ENCODE measurements around the gene ZBTB16. TPM values are rescaled to one million over a fixed set of nuclear protein-coding genes. Genes with fewer than 3 reads are reported as not detected.

ZBTB16 gene
- total and polyA plus RNA-seq, 2 of the 4 experiments (the other 2 are of a cell fraction): not detected

- Histone ChIP-seq H3K4me1 (ENCODE audit: control insufficient read depth, insufficient read depth, low read length) (no peaks in the 10 kb centered on the region), H4K20me1 (ENCODE audit: insufficient read depth, low read length) (no peaks in the 10 kb centered on the region), H2BK15ac (ENCODE audit: low read depth, low read length) (no peak overlapping the region), H3K9me1 (ENCODE audit: insufficient read depth, low read length) (no peaks in the 10 kb centered on the region), H4K8ac (ENCODE audit: low read depth in 2 of 2, low read length in 2 of 2) (no peak overlapping the region), H3K14ac (replicated peaks; ENCODE audit: low read depth, low read length) (no peak overlapping the region), H3K27me3 (ENCODE audit: control insufficient read depth, insufficient read depth, low read length) (peaks cover 27% of the 10 kb centered on the region), H3K18ac (ENCODE audit: low read depth, low read length) (no peak overlapping the region), H3K9ac (ENCODE audit: low read depth, low read length) (no peak overlapping the region), H2AK9ac (replicated peaks; ENCODE audit: low read depth, low read length, poor library complexity) (no peak overlapping the region), H3K23ac (ENCODE audit: low read depth, low read length) (no peak overlapping the region), H3K56ac (ENCODE audit: extremely low read depth, insufficient read depth, low read length) (no peak overlapping the region), H3K79me1 (ENCODE audit: low read depth in 1 of 2, low read length in 2 of 2) (no peaks in the 10 kb centered on the region), H3K4me2 (ENCODE audit: low read depth, low read length) (no peak overlapping the region), H2AK5ac (ENCODE audit: low read depth, low read length) (no peak overlapping the region), H2AFZ (replicated peaks; ENCODE audit: low read length, poor library complexity) (no peak overlapping the region), H3K9me3 (ENCODE audit: control insufficient read depth, insufficient read depth, low read length) (no peaks in the 10 kb centered on the region), H3K4me3 (ENCODE audit: insufficient read depth, low read depth, low read length) (no peak overlapping the region), H3K27ac (ENCODE audit: insufficient read depth, low read length) (no peak overlapping the region), H2BK5ac (ENCODE audit: low read depth, low read length, poor library complexity, severe bottlenecking) (no peak overlapping the region), H3K4ac (ENCODE audit: low read depth, low read length) (no peak overlapping the region), H4K5ac (ENCODE audit: low read depth, low read length) (no peak overlapping the region), H4K91ac (ENCODE audit: insufficient read depth, low read depth, low read length) (no peak overlapping the region), H2BK120ac (ENCODE audit: low read depth, low read length) (no peak overlapping the region), H2BK20ac (ENCODE audit: low read depth, low read length) (no peak overlapping the region), H3K36me3 (ENCODE audit: control insufficient read depth, insufficient read depth, low read length) (no peaks in the 10 kb centered on the region)
- no peak for TF ChIP-seq MAFK (IDR thresholded peaks at IDR 0.05; ENCODE audit: low read depth, low read length)
- TF ChIP-seq RAD21 (IDR thresholded peaks at IDR 0.05; ENCODE audit: low read length): no peak
- no peak for TF ChIP-seq CEBPB (IDR thresholded peaks at IDR 0.05; ENCODE audit: low read depth, low read length)
- no peak for TF ChIP-seq CHD1 (IDR thresholded peaks at IDR 0.05; ENCODE audit: low read depth, low read length)
- no peak for TF ChIP-seq USF2 (IDR thresholded peaks at IDR 0.05; ENCODE audit: low read depth, low read length)
- TF ChIP-seq CTCF (conservative IDR thresholded peaks at IDR 0.05; ENCODE audit: low read depth, low read length): no peak
- TF ChIP-seq MAZ (IDR thresholded peaks at IDR 0.05; ENCODE audit: borderline replicate concordance, low read depth, low read length): no peak
- TF ChIP-seq BHLHE40 (IDR thresholded peaks at IDR 0.05; ENCODE audit: low read depth, low read length): no peak
- no peak for TF ChIP-seq RFX5 (IDR thresholded peaks at IDR 0.05; ENCODE audit: low read depth, low read length)
- no peak for TF ChIP-seq ELK1 (IDR thresholded peaks at IDR 0.05; ENCODE audit: borderline replicate concordance, low read depth, low read length)
- TF ChIP-seq SMC3 (IDR thresholded peaks at IDR 0.05; ENCODE audit: low read depth, low read length): no peak
- TF ChIP-seq POLR2A (IDR thresholded peaks at IDR 0.05; ENCODE audit: low read depth, low read length): no peak
- intact Hi-C loops (cut with micrococcal nuclease) (no loop called here), in situ Hi-C loops (cut with MboI; ENCODE audit: low sequenced_read_pairs) (no loop called here), dilution Hi-C loops (cut with HindIII; ENCODE audit: low sequenced_read_pairs, unreplicated experiment) (no loop called here)
- CTCF ChIA-PET: no interaction called here
- POLR2A ChIA-PET (ENCODE audit: unreplicated experiment): no interaction called here
- DNase-seq: no peak
- no peak for ATAC-seq (ENCODE audit: low read depth)
- no TSS peak for BruUV-seq (replicated peaks)
- WGBS, 2 experiments (ENCODE audit: extremely low coverage in 2 of 2, insufficient read length in 1 of 2): 50% methylated on average over 1 of the region's 2 CpGs; no CpG with 5 or more reads in 1 of the 2 experiments
Observed at GRCh38 chr11:114145166-114145775, 85.8 kb downstream of the ZBTB16 start.

Measured in IMR-90 (cell line).